ENCODE results near the gene SIK3. TPM values are rescaled to one million over a fixed set of nuclear protein-coding genes. Genes with fewer than 3 reads are reported as not detected.

Gene SIK3
- total RNA-seq, 1 donor = 25.7 TPM

DNA sequence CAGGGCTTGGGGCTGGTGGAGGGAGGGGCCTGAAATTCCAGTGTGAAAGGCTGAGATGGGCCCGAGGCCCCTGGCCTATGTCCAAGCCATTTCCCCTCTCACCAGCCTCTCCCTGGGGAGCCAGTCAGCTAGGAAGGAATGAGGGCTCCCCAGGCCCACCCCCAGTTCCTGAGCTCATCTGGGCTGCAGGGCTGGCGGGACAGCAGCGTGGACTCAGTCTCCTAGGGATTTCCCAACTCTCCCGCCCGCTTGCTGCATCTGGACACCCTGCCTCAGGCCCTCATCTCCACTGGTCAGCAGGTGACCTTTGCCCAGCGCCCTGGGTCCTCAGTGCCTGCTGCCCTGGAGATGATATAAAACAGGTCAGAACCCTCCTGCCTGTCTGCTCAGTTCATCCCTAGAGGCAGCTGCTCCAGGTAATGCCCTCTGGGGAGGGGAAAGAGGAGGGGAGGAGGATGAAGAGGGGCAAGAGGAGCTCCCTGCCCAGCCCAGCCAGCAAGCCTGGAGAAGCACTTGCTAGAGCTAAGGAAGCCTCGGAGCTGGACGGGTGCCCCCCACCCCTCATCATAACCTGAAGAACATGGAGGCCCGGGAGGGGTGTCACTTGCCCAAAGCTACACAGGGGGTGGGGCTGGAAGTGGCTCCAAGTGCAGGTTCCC, 268.6 kb downstream of the SIK3 start, which contains the start of gene APOC3:
TSS of gene APOC3 (plus strand) at position 383 of the 659 bp plus-strand sequence. CDS start 676 bp downstream, outside the sequence.
- Histone ChIP-seq H3K4me3 (ENCODE audit: insufficient read depth, low read length) (no peak within 1 kb of the TSS), H3K79me2 (ENCODE audit: insufficient read depth, low read length) (no peaks in the 10 kb centered on the region), H3K27me3 (ENCODE audit: insufficient read depth, low read length) (no peaks in the 10 kb centered on the region), H3K4me1 (ENCODE audit: insufficient read depth, low read length) (peaks cover 9% of the 10 kb centered on the region), H3K36me3 (ENCODE audit: insufficient read depth, low read length) (no peaks in the 10 kb centered on the region), H3K27ac (ENCODE audit: low read depth, low read length) (no peak within 1 kb of the TSS), H3K4me2 (ENCODE audit: insufficient read depth, low read length) (no peak within 1 kb of the TSS), H3K9me3 (ENCODE audit: low read depth, low read length) (no peaks in the 10 kb centered on the region), H2AFZ (ENCODE audit: low read length) (peak within 1 kb of the TSS; percentile 41), H4K20me1 (ENCODE audit: insufficient read depth, low read length) (no peaks in the 10 kb centered on the region)
- TF ChIP-seq, protein P1, sequence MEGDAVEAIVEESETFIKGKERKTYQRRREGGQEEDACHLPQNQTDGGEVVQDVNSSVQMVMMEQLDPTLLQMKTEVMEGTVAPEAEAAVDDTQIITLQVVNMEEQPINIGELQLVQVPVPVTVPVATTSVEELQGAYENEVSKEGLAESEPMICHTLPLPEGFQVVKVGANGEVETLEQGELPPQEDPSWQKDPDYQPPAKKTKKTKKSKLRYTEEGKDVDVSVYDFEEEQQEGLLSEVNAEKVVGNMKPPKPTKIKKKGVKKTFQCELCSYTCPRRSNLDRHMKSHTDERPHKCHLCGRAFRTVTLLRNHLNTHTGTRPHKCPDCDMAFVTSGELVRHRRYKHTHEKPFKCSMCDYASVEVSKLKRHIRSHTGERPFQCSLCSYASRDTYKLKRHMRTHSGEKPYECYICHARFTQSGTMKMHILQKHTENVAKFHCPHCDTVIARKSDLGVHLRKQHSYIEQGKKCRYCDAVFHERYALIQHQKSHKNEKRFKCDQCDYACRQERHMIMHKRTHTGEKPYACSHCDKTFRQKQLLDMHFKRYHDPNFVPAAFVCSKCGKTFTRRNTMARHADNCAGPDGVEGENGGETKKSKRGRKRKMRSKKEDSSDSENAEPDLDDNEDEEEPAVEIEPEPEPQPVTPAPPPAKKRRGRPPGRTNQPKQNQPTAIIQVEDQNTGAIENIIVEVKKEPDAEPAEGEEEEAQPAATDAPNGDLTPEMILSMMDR (IDR thresholded peaks at IDR 0.05; ENCODE audit: extremely low read depth, low read depth, low read length) = no peak
- DNase-seq (ENCODE audit: insufficient read length, low spot score, missing footprints) = peak; percentile 94

DNA sequence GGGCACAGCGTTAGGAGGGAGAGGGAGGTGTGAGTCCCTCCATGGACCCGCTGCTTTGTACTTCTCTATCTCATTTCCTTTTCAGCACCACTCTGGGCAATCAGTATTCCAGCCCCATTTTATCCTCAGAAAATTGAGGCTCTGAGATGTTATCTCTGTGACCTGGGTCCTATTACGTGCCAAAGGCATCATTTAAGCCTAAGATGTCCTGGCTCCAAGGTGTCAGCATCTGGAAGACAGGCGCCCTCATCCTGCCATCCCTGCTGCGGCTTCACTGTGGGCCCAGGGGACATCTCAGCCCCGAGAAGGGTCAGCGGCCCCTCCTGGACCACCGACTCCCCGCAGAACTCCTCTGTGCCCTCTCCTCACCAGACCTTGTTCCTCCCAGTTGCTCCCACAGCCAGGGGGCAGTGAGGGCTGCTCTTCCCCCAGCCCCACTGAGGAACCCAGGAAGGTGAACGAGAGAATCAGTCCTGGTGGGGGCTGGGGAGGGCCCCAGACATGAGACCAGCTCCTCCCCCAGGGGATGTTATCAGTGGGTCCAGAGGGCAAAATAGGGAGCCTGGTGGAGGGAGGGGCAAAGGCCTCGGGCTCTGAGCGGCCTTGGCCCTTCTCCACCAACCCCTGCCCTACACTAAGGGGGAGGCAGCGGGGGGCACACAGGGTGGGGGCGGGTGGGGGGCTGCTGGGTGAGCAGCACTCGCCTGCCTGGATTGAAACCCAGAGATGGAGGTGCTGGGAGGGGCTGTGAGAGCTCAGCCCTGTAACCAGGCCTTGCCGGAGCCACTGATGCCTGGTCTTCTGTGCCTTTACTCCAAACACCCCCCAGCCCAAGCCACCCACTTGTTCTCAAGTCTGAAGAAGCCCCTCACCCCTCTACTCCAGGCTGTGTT, 269.4 kb downstream of the SIK3 start:
- TF ChIP-seq, protein P1 (IDR thresholded peaks at IDR 0.05; ENCODE audit: extremely low read depth, low read depth, low read length) = no peak
- peaks cover 9% of the 10 kb centered on the region for H3K4me1 ChIP-seq (ENCODE audit: insufficient read depth, low read length)
- H3K79me2 ChIP-seq (ENCODE audit: insufficient read depth, low read length) = no peaks in the 10 kb centered on the region
- no peak overlapping the region for H3K4me3 ChIP-seq (ENCODE audit: insufficient read depth, low read length)
- no peak overlapping the region for H3K27ac ChIP-seq (ENCODE audit: low read depth, low read length)
- no peak for DNase-seq (ENCODE audit: insufficient read length, low spot score, missing footprints)
- peak overlapping the region; percentile 41 for H2AFZ ChIP-seq (ENCODE audit: low read length)
- no peaks in the 10 kb centered on the region for H3K9me3 ChIP-seq (ENCODE audit: low read depth, low read length)
- H4K20me1 ChIP-seq (ENCODE audit: insufficient read depth, low read length) = no peaks in the 10 kb centered on the region
- no peaks in the 10 kb centered on the region for H3K36me3 ChIP-seq (ENCODE audit: insufficient read depth, low read length)
- no peak overlapping the region for H3K4me2 ChIP-seq (ENCODE audit: insufficient read depth, low read length)
- H3K27me3 ChIP-seq (ENCODE audit: insufficient read depth, low read length) = no peaks in the 10 kb centered on the region

DNA sequence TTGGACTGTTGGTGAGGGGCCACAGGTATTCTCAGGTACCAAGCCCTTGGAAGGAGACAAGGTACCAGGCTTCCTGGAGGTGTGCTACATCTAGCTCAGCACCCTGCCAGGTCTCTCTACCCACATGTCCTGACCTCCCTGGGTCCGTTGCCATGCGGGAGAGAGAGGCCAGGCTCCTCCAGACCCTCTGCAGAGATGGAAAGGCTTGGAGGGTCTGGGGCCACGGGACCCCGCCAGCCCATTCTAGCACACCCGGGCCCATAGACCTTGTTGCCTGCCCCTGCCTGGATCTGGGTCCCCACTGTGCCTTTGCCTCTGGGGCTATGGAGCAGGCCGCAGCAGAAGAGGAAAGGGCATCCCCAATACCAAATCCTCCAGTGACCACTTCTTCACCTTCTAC, 270.8 kb downstream of the SIK3 start:
- Histone ChIP-seq H3K4me1 (ENCODE audit: insufficient read depth, low read length) (peaks cover 9% of the 10 kb centered on the region), H3K79me2 (ENCODE audit: insufficient read depth, low read length) (no peaks in the 10 kb centered on the region), H3K27ac (ENCODE audit: low read depth, low read length) (no peak overlapping the region), H3K36me3 (ENCODE audit: insufficient read depth, low read length) (no peaks in the 10 kb centered on the region), H3K4me3 (ENCODE audit: insufficient read depth, low read length) (no peak overlapping the region), H3K27me3 (ENCODE audit: insufficient read depth, low read length) (no peaks in the 10 kb centered on the region), H3K4me2 (ENCODE audit: insufficient read depth, low read length) (no peak overlapping the region), H3K9me3 (ENCODE audit: low read depth, low read length) (no peaks in the 10 kb centered on the region), H2AFZ (ENCODE audit: low read length) (no peak overlapping the region), H4K20me1 (ENCODE audit: insufficient read depth, low read length) (no peaks in the 10 kb centered on the region)
- TF ChIP-seq, protein P1 (IDR thresholded peaks at IDR 0.05; ENCODE audit: extremely low read depth, low read depth, low read length) = no peak
- no peak for DNase-seq (ENCODE audit: insufficient read length, low spot score, missing footprints)

Measured in osteoblast (primary cell).